PFSK-1 (cell line): ENCODE results near the gene TARBP2.
A peak's percentile ranks its signal among the peaks of the same experiment; 100 is the strongest.

Experiments
- FOXP2 ChIP-seq: optimal IDR thresholded peaks from 2 replicates; pipeline ENCODE3; 2011; ENCODE audit warnings: borderline replicate concordance, control low read depth, inconsistent platforms; ENCODE audit not compliant: insufficient read depth; ENCODE audit errors: extremely low read length, extremely low read depth
- POLR2AphosphoS5 ChIP-seq: IDR thresholded peaks from 2 replicates; pipeline ENCODE4 v1.6.1; 2012; ENCODE audit warnings: low read depth, mild to moderate bottlenecking, control low read depth, low read length, moderate library complexity
- REST ChIP-seq, 2 experiments: IDR thresholded peaks; 2 replicates each; pipeline versions ENCODE4 v1.6.1 to v1.8.0; 2011 to 2012; ENCODE audit warnings: low read depth in 2 of 2, low read length in 2 of 2, control low read depth in 1 of 2, inconsistent platforms in 1 of 2, mild to moderate bottlenecking in 1 of 2, moderate library complexity in 1 of 2; ENCODE audit not compliant: insufficient read depth in 1 of 2
- SIN3A ChIP-seq: IDR thresholded peaks from 2 replicates; pipeline ENCODE4 v1.6.1; 2012; ENCODE audit warnings: mild to moderate bottlenecking, low read length, moderate library complexity, borderline replicate concordance; ENCODE audit not compliant: insufficient read depth
- TAF1 ChIP-seq: IDR thresholded peaks from 2 replicates; pipeline ENCODE4 v1.6.1; 2012; ENCODE audit warnings: low read length, control low read depth, borderline replicate concordance; ENCODE audit not compliant: insufficient read depth

The TARBP2 gene

DNA sequence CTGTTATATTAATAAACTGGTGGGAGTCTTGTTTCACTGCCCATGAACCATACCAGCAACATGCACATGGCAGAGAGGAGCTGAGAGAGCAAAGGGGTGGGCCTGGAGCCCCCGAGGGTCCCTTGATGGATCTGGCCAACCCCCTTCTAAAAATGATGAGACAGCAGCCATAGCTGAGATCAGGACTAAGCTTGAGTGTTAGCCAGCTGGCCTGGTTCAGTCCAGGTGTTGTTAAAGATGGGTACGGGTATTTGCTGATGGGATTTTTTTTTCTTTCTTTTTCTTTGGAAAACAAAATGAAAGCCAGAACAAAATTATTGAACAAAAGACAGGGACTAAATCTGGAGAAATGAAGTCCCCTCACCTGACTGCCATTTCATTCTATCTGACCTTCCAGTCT, 33.2 kb upstream of the TARBP2 start:
- no peak for TF ChIP-seq POLR2AphosphoS5
- no peak for TF ChIP-seq TAF1
- TF ChIP-seq FOXP2, result no peak
- TF ChIP-seq SIN3A, result no peak
- no peak for TF ChIP-seq REST (IDR thresholded peaks at IDR 0.05; ENCODE audit: insufficient read depth in 1 of 2, low read depth in 2 of 2, low read length in 2 of 2)

DNA sequence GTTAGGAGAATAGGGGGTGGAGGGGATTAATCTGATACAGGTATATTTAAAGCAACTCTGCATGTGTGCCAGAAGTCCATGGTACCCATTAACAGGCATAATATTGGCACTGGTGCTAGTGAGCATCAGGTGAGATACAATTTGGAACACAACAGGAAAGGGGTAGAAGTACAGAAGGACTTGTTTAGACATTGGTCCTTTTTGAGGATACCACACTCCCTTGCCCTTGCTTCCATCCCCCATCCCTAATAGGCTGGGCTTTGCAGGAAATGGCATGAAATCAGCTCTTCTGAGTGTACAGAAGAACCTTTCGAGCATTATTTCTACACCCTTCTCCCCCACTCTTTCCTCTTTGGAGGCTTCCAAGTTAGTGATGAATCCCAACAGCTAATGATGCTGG, 32.8 kb upstream of the TARBP2 start:
- TF ChIP-seq FOXP2 (no peak), SIN3A (no peak), REST (IDR thresholded peaks at IDR 0.05; ENCODE audit: insufficient read depth in 1 of 2, low read depth in 2 of 2, low read length in 2 of 2) (no peak), POLR2AphosphoS5 (peak; percentile 72), TAF1 (no peak)

DNA sequence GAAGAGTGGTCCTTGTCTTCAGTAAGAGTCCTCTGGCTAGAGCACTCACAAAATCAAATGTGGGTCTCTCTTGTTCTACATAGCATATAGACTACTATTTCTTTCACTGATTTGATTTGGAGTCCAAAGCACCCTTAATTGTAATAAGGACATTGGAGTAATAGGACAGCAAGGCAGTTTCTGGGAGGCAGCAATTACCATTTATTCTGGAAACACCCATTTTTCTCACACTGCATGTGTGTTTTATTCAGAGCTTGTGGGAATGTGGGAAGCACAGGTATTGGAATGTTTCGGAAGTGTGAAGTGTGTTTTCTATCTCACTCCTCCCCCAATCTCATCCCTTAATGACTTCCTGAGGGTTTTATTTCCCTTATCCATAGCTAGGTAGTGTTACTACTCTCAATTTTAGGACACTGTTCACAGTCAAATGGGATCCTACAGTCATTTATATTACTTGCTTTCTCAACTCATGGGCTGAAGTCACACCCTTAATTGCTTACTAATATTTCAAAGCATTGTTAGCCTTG, 29.0 kb upstream of the TARBP2 start:
- TF ChIP-seq POLR2AphosphoS5, result no peak
- no peak for TF ChIP-seq REST (IDR thresholded peaks at IDR 0.05; ENCODE audit: insufficient read depth in 1 of 2, low read depth in 2 of 2, low read length in 2 of 2)

DNA sequence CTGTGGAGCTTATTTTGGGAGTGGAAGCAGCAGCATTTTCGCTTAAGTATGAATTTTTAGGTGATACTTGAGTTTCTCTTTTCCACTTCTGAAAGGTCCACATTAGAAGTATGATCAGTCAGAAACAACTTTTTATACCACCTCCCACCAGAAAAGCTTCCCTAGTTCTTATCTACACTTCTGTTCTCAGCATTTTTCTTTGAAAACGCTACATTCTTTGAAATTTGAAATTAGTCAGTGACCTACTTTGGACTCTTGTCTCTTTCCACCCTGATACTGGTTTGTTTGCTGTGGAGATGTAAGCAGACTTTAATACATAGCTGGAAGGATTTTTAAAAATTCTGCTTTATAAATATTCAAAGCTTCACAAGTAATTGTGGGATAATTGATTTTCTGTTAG, 27.0 kb upstream of the TARBP2 start:
- TF ChIP-seq FOXP2 (no peak), POLR2AphosphoS5 (0 out of 2 replicates have a peak, but pooled peaks have one; percentile 26)

DNA sequence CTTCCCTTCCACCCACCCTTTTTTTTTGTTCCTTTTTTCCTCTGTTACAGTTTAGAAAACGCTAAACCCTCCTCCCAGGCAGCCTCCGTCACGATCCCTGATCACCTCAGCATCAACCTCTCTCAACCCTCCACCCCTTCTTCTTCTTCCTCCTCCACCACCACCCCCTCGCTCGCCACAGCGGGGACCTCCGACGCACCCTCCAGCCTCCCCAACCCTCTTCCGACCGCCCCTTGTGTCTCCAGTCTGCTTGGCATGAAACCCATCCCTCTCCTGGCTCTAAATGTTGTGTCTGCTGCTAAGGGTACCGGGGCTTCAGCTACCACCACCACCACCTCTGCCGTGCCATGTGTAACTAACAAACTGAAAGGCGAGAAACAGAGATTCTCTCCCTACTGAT, 26.3 kb upstream of the TARBP2 start:
- TF ChIP-seq REST (IDR thresholded peaks at IDR 0.05; ENCODE audit: insufficient read depth in 1 of 2, low read depth in 2 of 2, low read length in 2 of 2), result no peak
- TF ChIP-seq POLR2AphosphoS5, result no peak
- no peak for TF ChIP-seq TAF1
- TF ChIP-seq SIN3A, result no peak
- no peak for TF ChIP-seq FOXP2
